ENCODE data around the gene TYW1B.
"Not testable (repeated sequence)": the region's sequence is repeated elsewhere in the genome, so short reads cannot be mapped to it uniquely, and the experiment has no call there.

DNA sequence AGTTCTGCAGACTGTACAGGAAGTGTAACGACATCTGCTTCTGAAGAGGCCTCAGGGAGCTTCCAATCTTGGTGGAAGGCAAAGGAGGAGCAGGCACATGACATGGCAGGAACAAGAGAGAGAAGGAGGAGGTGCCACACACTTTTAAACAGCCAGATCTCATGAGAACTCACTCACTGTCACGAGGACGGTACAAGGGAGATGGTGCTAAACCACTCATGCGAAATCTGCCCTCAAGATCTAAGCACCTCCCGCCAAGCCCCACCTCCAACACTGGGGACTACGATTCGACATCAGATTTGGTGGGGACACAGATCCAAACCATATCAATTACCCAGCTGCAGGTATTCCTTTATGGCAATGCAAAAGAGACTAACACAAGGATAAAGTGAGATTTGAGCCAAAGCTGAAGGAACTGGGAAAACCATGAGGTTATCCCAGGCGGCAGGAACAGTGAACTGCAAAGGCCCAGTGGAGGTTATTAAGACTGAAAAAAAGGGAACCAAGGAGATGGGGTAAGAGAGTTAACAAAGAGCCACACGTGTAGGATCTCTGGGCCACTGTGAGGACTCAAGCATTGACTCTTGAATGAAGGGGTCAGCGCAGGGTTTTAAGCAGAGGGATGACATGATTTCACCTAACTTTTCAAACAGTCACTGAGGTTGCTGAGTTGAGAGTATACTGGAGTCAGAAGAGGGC, 9.2 kb downstream of the TYW1B start:
- TF ChIP-seq, protein P1, sequence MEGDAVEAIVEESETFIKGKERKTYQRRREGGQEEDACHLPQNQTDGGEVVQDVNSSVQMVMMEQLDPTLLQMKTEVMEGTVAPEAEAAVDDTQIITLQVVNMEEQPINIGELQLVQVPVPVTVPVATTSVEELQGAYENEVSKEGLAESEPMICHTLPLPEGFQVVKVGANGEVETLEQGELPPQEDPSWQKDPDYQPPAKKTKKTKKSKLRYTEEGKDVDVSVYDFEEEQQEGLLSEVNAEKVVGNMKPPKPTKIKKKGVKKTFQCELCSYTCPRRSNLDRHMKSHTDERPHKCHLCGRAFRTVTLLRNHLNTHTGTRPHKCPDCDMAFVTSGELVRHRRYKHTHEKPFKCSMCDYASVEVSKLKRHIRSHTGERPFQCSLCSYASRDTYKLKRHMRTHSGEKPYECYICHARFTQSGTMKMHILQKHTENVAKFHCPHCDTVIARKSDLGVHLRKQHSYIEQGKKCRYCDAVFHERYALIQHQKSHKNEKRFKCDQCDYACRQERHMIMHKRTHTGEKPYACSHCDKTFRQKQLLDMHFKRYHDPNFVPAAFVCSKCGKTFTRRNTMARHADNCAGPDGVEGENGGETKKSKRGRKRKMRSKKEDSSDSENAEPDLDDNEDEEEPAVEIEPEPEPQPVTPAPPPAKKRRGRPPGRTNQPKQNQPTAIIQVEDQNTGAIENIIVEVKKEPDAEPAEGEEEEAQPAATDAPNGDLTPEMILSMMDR (IDR thresholded peaks at IDR 0.05), result not testable (repeated sequence)
- not testable (repeated sequence) for TF ChIP-seq POLR2A (IDR thresholded peaks at IDR 0.05)
